ENCODE measurements around the gene ATF7IP.
"Not testable (repeated sequence)": the region's sequence is repeated elsewhere in the genome, so short reads cannot be mapped to it uniquely, and the experiment has no call there.

ATF7IP gene, protein sequence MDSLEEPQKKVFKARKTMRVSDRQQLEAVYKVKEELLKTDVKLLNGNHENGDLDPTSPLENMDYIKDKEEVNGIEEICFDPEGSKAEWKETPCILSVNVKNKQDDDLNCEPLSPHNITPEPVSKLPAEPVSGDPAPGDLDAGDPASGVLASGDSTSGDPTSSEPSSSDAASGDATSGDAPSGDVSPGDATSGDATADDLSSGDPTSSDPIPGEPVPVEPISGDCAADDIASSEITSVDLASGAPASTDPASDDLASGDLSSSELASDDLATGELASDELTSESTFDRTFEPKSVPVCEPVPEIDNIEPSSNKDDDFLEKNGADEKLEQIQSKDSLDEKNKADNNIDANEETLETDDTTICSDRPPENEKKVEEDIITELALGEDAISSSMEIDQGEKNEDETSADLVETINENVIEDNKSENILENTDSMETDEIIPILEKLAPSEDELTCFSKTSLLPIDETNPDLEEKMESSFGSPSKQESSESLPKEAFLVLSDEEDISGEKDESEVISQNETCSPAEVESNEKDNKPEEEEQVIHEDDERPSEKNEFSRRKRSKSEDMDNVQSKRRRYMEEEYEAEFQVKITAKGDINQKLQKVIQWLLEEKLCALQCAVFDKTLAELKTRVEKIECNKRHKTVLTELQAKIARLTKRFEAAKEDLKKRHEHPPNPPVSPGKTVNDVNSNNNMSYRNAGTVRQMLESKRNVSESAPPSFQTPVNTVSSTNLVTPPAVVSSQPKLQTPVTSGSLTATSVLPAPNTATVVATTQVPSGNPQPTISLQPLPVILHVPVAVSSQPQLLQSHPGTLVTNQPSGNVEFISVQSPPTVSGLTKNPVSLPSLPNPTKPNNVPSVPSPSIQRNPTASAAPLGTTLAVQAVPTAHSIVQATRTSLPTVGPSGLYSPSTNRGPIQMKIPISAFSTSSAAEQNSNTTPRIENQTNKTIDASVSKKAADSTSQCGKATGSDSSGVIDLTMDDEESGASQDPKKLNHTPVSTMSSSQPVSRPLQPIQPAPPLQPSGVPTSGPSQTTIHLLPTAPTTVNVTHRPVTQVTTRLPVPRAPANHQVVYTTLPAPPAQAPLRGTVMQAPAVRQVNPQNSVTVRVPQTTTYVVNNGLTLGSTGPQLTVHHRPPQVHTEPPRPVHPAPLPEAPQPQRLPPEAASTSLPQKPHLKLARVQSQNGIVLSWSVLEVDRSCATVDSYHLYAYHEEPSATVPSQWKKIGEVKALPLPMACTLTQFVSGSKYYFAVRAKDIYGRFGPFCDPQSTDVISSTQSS

DNA sequence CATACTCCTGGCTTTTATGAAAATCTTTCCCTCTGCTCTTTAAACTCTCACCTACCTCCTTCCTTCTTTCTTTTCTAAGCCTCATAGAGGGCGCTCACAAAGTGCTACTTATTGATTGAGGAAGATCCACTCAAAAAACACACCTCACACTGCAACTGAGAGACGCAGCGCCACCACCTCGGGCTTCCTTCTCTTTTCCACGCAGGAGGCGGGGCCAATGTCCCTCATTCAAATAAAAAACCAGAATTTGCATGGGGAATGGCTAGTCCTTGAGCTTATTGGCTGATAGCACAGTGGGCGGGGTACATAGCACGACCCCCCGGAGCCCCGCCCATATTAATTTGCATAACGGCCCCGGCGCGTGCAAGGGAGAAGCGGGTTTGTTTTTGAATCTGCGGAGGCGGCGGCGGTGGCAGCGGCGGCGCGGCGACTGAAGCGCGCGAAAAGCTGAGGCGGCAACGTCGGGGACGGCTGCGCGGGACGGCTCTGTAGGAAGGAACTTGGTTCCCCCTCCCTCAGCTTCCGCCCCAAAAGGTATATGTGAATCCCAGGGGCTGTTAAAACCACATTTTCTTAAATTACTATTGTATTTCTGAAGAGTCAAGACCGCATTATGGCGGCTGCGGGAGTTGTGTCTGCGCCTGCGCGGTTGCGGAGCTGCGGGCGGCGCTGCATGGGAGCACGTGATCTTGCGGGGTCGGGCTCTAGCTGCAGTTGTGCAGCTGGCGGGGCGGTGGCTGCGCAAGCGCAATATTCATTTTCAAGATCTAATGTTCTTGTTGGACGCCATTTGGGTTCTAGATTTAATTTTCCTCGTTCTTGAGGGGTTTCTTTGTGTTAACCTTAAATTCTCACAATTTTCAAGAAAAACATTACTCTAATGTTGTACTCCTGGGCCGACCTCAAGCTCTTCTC is at the start of gene ATF7IP:
Gene ATF7IP (plus strand): TSS at position 389 of the 915 bp plus-strand sequence. CDS start 58,234 bp downstream, outside the sequence.
- peak; percentile 98 for DNase-seq (ENCODE audit: low spot score)

DNA sequence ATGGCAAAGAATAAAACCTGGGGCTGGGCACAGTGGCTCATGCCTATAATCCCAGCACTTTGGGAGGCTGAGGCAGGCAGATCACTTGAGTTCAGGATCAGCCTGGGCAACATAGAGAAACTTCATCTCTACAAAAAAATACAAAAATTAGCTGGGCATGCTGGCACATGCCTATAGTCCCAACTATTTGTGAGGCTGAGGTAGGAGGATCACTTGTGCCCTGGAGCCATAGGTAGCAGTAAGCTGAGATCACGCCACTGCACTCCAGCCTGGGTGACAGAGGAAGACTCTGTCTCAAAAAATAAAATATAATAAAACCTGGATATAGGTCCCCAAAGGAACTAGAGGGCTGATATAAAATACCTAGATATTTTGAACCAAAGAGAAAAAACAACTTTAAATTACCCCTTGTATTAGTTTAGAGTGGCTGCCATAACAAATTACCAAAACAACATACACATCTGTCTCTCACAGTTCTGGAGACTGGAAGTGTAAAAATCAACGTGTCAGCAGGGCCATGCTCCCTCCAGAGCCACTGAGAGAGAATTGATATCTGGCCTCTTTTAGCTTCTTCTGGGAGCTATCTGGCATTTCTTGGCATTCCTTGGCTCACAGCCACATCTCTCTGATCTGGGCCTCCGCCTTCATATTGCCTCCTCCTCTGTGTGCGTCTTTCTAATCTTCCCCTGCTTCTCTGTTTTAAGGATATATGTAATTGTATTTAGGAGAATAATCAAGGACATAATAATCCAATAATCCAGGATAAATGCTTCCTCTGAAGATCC is 47.9 kb upstream of the ATF7IP start:
- DNase-seq (ENCODE audit: low spot score): no peak

DNA sequence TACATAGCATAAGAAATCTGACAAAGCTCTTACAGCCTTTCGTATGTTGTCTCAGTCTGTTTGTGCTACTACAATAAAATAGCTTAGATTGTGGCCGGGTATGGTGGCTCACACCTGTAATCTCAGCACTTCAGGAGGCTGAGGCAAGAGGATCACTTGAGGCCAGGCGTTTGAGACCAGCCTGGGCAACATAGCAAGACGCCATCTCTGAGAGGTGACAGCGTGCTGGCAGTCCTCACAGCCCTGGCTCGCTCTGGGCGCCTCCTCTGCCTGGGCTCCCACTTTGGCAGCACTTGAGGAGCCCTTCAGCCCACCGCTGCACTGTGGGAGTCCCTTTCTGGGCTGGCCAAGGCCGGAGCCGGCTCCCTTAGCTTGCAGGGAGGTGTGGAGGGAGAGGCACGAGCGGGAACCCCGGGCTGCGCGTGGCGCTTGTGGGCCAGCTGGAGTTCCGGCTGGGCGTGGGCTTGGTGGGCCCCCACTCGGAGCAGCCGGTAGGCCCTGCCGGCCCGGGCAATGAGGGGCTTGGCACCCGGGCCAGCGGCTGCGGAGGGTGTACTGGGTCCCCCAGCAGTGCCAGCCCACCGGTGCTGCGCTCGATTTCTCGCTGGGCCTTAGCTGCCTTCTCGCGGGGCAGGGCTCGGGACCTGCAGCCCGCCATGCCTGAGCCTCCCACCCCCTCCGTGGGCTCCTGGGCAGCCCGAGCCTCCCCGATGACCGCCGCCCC is 45.6 kb upstream of the ATF7IP start:
- DNase-seq (ENCODE audit: low spot score): not testable (repeated sequence)

DNA sequence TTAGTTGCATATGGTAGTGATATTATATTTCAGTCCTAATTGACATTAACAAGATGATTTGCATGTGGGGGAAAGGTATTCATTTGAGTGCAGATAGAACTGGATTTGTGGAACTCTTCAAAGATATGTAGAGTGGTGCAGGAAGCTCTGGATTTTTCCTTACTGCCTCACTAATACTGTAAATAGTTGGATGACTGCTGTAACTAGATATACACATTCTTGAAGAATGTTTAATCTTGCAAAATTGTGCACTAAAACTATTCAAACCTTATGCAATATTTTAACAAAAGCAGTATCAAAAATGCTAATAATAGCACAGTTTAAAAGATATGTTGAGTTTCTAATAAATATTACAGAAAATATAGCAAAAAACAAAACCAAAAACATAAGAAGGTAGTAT is 43.1 kb upstream of the ATF7IP start:
- no peak for DNase-seq (ENCODE audit: low spot score)

DNA sequence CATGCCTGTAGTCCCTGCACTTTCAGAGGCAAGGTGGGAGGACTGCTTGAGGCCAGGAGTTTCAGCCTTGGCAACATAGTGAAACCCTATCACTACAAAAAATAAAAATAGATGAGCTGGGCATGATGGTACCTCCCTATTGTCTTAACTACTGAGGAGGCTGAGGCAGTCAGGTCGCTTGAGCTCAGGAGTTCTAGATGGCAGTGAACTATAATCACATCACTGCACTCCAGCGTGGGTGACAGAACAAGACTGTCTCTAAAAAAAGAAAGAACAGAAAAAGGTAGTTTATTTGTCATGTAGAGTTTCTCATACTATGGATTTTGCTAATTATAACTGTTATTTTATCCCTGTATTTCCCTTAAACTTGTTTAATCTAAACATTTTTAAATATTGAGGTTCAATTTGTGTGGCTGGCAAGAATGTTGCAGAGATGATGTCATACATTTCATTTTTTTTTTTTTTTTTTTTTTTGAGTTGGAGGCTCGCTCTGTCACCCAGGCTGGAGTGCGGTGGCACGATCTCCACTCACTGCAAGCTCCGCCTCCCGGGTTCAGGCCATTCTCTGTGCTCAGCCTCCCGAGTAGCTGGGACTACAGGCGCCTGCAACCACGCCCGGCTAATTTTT is 39.7 kb upstream of the ATF7IP start:
- no peak for DNase-seq (ENCODE audit: low spot score)

DNA sequence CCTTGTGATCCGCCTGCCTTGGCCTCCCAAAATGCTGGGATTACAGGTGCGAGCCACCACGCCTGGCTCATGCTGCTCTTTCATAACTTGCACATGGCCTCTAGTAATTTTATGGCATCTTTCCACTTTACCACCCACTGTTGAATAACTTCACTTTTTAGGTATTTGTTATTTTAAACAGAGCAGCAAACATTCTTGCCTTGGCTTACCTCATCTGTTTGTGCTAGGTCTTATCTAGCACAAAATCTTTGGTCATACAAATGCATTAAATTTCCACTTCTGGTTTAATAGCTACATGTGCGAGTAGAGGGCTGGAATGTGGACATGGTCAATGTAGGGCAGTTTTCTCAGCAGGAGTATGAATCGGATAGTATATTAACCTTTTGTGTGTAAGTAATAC is 38.8 kb upstream of the ATF7IP start:
- no peak for DNase-seq (ENCODE audit: low spot score)

DNA sequence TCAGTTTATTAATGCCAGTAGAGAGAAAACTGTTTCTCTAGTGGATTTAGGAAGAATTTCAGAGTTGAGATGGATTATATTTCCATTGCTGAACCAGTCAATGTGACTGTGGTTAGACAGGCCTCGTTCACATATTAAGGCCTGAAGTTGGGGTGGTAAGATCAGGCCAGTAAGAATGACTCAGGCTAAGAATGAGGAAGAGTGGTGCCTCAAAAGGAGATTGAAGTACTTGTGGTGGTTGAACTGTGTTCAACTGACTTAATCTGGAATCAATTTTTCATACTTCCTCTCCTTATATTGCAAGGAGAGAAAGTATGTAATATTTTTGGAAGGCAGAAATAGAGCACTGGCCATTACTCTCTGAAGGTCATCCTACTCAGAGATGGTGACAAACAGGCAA is 37.8 kb upstream of the ATF7IP start:
- DNase-seq (ENCODE audit: low spot score): no peak

DNA sequence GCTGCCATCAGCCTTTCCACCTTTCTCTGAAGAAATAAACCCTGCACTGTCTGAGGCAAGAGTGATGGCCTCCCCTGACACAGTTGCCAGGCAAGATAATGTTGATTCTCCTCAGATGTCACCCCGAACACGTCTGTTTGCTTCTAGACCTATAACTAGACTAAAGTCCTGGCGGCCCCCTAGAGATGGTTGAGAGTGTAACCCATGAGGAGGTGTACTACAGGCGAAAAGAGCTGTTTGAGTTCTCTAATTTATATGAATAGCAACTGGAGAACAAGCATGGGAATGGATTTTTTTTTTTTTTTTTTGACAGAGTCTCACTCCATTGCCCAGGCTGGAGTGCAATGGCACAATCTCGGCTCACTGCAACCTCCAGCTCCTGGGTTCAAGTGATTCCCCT is 33.0 kb upstream of the ATF7IP start:
- no peak for DNase-seq (ENCODE audit: low spot score)

DNA sequence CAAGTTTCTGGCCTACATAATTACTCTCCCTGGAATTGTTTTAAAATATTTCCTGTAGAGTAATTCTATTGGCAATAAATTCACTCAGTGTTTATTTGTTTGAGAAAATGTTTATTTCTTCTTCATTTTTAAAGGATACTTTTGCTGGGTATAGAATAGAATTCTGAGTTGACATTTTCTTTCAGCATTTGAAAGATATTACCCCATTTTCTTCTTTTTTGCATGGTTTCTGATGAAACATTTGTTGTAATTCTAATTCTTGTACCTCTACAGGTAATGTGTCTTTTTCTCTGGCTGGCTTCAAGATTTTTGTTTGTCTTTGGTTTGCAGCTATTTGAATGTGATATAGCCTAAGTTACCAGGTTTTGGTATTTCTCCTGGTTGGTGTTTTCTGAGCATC is 25.1 kb upstream of the ATF7IP start:
- DNase-seq (ENCODE audit: low spot score): no peak

DNA sequence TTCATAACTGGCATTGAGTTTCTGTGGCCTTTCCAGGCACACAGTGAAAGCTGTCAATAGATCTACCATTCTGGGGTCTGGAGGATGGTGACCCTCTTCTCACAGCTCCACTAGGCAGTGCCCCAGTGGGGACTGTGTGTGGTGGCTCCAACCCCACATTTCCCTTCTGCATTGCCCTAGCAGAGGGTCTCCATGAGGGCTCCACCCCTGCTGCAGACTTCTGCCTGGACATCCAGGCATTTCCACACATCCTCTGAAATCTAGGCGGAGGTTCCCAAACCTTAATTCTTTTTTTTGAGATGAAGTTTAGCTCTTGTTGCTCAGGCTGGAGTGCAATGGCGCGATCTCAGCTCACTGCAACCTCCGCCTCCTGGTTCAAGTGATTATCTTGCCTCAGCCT is 14.0 kb upstream of the ATF7IP start:
- DNase-seq (ENCODE audit: low spot score): not testable (repeated sequence)

DNA sequence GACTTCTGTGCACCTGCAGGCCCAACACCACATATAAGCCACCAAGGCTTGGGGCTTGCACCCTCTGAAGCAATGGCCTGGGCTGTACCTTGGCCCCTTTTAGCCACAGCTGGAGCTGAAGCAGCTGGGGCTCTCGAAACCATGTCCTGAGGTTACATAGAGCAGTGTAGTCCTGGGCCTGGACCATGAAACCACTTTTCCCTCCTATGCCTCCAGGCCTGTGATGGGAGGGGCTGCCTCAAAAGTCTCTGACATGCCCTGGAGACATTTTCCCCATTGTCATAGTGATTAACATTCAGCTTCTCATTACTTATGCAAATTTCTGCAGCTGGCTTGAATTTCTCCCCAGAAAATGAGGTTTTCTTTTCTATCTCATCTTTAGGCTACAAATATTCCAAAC is 13.4 kb upstream of the ATF7IP start:
- DNase-seq (ENCODE audit: low spot score): not testable (repeated sequence)

DNA sequence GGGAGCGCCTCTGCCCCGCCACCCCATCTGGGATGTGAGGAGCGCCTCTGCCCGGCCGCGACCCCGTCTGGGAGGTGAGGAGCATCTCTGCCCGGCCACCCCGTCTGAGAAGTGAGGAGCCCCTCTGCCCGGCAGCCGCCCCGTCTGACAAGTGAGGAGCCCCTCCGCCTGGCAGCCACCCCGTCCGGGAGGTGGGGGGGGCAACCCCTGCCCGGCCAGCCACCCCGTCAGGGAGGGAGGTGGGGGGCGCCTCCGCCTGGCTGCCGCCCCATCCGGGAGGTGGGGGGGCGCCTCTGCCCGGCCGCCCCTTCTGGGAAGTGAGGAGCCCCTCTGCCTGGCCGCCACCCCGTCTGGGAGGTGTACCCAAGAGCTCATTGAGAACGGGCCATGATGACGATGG is 10.8 kb upstream of the ATF7IP start:
- not testable (repeated sequence) for DNase-seq (ENCODE audit: low spot score)

DNA sequence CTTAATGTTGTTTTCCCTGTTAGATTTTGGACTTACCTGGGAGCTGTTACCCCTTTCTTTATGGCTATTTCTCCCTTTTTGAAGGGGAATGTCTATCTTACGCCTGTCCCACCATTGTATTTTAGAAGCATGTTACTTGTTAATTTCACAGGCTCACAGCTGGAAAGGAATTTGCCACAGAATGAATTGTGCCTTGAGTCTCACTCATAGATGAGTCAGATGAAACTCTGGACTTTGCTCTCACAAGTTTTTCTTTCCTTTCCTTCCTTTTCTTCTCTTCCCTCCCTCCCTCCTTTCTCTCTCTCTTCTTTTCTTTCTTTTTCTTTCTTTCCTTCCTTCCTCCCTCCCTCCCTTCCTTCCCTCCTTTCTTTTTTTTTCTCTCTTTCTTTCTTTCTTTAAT is 9.3 kb upstream of the ATF7IP start:
- DNase-seq (ENCODE audit: low spot score): no peak

DNA sequence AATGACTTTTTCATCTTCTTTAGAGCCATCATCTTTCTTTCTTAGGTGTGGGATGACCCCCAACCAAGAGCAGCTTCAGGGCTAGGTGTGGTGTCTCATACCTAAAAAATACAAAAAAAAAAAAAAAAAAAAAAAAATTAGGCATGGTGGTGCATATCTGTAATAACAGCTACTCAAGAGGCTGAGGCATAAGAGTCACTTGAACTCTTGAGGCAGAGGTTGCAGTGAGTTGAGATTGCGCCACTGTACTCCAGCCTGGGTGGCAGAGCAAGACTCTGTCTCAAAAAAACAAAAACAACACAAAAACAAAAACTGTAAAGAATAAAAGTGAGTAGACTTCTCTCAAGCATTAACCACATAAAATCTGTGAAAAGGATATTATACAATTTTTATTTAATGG is 8.0 kb upstream of the ATF7IP start:
- DNase-seq (ENCODE audit: low spot score): no peak

DNA sequence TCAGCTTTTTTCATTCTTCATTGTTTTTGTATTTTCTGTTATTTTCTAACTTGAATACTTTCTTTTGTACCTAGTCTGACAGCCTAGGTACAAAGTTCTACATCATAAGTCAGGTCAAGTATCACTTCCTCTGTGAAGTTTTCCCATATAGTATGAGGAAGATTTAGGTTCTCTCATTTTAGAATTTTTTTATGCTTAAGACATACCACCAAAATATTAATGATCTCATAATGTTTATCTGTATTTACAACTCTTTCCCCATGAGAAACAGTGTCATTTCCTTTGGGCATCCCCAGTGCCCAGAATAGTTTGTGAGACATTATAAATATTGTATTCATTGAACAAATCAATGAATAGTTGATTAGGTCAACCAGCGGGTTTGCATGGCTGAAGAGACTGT is 3.1 kb upstream of the ATF7IP start:
- no peak for DNase-seq (ENCODE audit: low spot score)

DNA sequence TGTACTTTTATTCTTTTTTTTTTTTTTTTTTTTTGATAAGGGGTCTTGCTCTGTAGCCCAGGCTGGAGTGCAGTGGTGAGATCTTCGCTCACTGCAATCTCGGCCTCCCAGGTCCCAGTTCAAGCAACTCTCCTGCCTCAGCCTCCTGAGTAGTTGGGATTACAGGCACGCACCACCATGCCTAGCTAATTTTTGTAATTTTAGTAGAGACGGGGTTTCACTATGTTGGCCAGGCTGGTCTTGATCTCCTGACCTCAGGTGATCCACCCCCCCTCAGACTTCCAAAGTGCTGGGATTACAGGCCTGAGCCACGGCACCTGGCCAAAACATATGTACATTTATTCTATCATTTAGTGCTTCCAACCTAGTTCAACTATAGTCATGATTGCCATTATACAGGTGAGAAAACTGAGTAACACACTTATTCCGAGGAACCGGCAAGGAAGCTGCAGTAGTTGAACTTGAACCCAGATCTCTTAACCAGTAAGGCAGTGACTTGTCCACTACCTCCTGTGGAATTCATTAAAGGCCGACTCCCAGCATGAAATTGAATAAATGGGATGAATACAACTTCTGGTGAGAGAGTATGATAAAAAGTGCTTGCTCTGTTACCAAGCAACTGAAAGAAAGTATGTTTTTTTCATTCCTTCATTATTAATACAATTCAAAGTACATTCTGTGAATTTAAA is 755 bp upstream of the ATF7IP start:
- no peak for DNase-seq (ENCODE audit: low spot score)

DNA sequence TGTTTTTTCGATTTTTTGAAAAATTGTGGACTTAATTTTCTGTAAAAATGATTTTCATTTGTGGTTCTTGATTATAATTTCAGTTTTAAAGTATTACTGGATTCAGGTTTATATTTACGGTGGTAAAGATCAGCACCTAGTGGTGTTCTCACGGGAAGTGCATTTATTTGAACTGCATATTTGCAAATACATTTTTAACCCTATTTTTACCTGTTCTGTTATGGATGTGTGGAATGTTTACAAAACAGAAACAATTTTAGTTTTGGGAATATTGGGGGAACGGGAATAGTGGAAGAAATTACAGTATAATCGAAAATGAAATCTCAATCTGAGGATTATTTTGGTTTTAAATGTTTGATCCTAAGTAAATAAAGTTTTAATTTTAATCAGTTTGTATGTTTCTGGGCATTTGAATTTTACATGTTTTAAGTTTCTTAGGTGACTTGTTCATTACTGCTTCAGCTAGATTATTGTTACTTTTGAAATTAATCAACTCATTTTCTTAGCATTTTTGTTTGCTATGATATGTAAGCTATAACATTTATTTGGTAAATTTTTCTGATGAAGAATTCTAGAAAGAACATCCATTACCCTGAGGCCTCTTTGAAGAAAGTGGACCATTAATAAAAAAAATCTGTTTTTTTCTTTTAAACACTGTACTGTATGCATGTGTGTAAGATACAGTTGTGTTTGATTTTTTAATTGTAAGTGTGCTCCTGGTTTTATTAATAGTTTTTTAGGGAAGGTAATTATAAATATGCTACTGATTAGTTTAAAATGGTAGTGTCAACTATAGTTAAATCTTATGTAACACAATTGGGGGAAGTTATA is 942 bp downstream of the ATF7IP start:
- DNase-seq (ENCODE audit: low spot score): no peak
